Fibroblast of pulmonary artery (primary cell): ENCODE data around the gene CFLAR.

Experiments used
- DNase-seq: peaks from one replicate; pipeline ENCODE4 v3.0.0-alpha.2; 2010; ENCODE audit warnings: low read depth
- H3K4me3 ChIP-seq: replicated peaks from 2 replicates; pipeline ENCODE4 v1.5.1; 2011; ENCODE audit warnings: low read depth, mild to moderate bottlenecking, control low read depth, low read length, moderate library complexity
- CTCF ChIP-seq: IDR thresholded peaks from 2 replicates; pipeline ENCODE4 v1.5.1; 2011; ENCODE audit warnings: mild to moderate bottlenecking, control low read depth, low read length, inconsistent platforms; ENCODE audit errors: missing control alignments

CFLAR gene

GRCh38 chr2:201116115-201116958, at the start of gene CFLAR:
Gene CFLAR (plus strand): TSS chr2:201116164. CDS start chr2:201129866, 13,702 bp downstream.
- no peak for TF ChIP-seq CTCF
- peak within 1 kb of the TSS; percentile 79 for H3K4me3 ChIP-seq
- DNase-seq, result peak; percentile 77

- TF ChIP-seq CTCF, result no peak
- peak overlapping the region; percentile 96 for H3K4me3 ChIP-seq
- peak; percentile 12 for DNase-seq
These were observed 45.0 kb upstream of the CFLAR start for GRCh38 chr2:201070948-201071478.

DNA sequence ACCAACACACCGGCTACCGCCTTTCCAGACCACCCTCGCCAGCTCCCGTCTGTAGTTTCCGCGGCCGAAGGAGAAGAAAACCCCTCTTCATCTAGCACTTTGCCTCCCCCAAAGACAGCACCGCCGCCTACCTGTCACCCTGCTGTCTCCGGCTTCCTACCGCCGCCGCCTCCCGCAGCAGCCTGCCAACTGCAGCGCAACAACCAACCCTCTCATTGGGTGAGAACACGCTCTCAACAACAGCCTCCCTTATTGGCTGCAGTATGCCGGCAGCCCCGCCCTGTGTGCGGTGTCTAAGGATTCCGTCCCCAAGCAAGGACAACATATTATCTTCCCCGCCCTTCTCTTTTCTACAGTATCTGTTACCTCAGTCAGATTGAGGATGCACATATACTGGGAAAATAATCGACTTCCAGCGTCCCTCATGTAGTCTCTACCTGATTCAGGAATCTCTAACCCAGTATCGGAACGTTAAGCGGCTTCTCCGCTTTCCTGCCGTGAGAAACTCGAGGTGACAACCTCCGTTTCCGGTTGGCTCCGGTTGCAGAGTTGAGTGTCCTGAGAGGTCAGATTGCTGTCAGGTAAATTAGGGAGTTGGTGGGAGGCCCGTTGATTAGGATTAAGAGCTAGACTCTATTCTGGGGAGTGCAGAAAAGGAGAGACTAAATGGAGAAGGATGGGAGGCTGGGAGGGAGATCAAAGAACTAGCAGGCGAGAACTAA, 44.3 kb upstream of the CFLAR start, which contains the start of the genes HYCC2 and NDUFB3:
Gene HYCC2 (minus strand): TSS at position 193 of the 722 bp plus-strand sequence. CDS start 47,662 bp downstream, outside the sequence.
Gene NDUFB3 (plus strand): TSS at position 523 of the 722 bp plus-strand sequence. CDS start 6,882 bp downstream, outside the sequence.
- peak; percentile 96 for DNase-seq
- TF ChIP-seq CTCF, result peak; percentile 7

GRCh38 chr2:201072201-201072530, 43.8 kb upstream of the CFLAR start:
- TF ChIP-seq CTCF, result no peak
- DNase-seq, result no peak
- peak overlapping the region; percentile 96 for H3K4me3 ChIP-seq

More for the DNA sequence above, 44.3 kb upstream of the CFLAR start, which contains the start of the genes HYCC2 and NDUFB3:
- H3K4me3 ChIP-seq, result peak within 1 kb of the TSS; percentile 96

GRCh38 chr2:201073071-201073470, 42.9 kb upstream of the CFLAR start:
- no peak for DNase-seq
- peak overlapping the region; percentile 96 for H3K4me3 ChIP-seq
- TF ChIP-seq CTCF, result no peak

- H3K4me3 ChIP-seq, result no peak overlapping the region
- no peak for TF ChIP-seq CTCF
- DNase-seq, result no peak
These were observed 41.0 kb upstream of the CFLAR start for GRCh38 chr2:201074996-201075395.
